Sigmoid colon (tissue), 7 donors: Measurements from ENCODE around the gene COL23A1. TPM values are rescaled to one million over a fixed set of nuclear protein-coding genes. Genes with fewer than 3 reads are reported as not detected.

Experiments
- DNase-seq: peaks from one replicate; pipeline ENCODE4 v3.0.0-alpha.2; 2019
- H3K27ac ChIP-seq, 4 donors: fragments of 200-600 bp; sonication (generic); one replicate each; pipeline ENCODE4 v1.5.1; 2016 to 2019; ENCODE audit warnings: mild to moderate bottlenecking in 1 of 4
- H3K27me3 ChIP-seq, 3 donors: fragments of 200-600 bp; sonication (generic); one replicate each; pipeline ENCODE4 v1.5.1; 2019; ENCODE audit warnings: mild to moderate bottlenecking in 1 of 3
- H3K36me3 ChIP-seq, 4 donors: fragments of 200-600 bp; sonication (generic); one replicate each; pipeline ENCODE4 v1.5.1; 2016 to 2019
- H3K4me1 ChIP-seq, 4 donors: fragments of 200-600 bp; sonication (generic); one replicate each; pipeline ENCODE4 v1.5.1; 2017 to 2019
- H3K4me3 ChIP-seq, 4 donors: fragments of 200-600 bp; sonication (generic); one replicate each; pipeline ENCODE4 v1.5.1; 2017 to 2019; ENCODE audit warnings: mild to moderate bottlenecking in 2 of 4, moderate library complexity in 1 of 4
- H3K9me3 ChIP-seq, 4 donors: fragments of 200-600 bp in 3 of 4; sonication (generic) in 3 of 4; one replicate each; pipeline versions ENCODE4 v1.5.1 to v1.6.1; 2013 to 2019
- CTCF ChIP-seq, 4 experiments: fragments of 450-650 bp in 3 of 4; fragments of 200-600 bp in 1 of 4; IDR thresholded peaks; one replicate each; pipeline ENCODE4 v1.5.1; 2016 to 2019; ENCODE audit warnings: antibody characterized with exemption in 4 of 4, mild to moderate bottlenecking in 3 of 4, moderate library complexity in 2 of 4
- EP300 ChIP-seq, 4 donors: sonication (generic); formaldehyde crosslinking; IDR thresholded peaks; one replicate each; pipeline ENCODE4 v1.6.1; 2017; ENCODE audit warnings: antibody characterized with exemption in 4 of 4
- POLR2A ChIP-seq, 2 donors: fragments of 450-650 bp; IDR thresholded peaks; one replicate each; pipeline ENCODE4 v1.6.1; 2016; ENCODE audit warnings: antibody characterized with exemption in 2 of 2, mild to moderate bottlenecking in 2 of 2, moderate library complexity in 2 of 2
- POLR2AphosphoS5 ChIP-seq, 4 donors: sonication (generic); formaldehyde crosslinking; IDR thresholded peaks; one replicate each; pipeline ENCODE4 v1.6.1; 2017; ENCODE audit warnings: antibody characterized with exemption in 4 of 4
- WGBS, 2 donors: extraction: QIAGEN DNeasy Blood & Tissue Kit; methylation state at CpG; one replicate each; pipeline ENCODE4 v1.1.7; 2013; 5-methylcytosine and 5-hydroxymethylcytosine counted together
- intact Hi-C: fragments of 100-400 bp; cut with DNase I; formaldehyde crosslinking; loops from one replicate; pipeline ENCODE4 v1.15.1; 2023
- polyA plus RNA-seq, 3 donors: library from polyadenylated mRNA; stranded (reverse); fragments of 200-250 nt; gene quantifications; one replicate each; pipeline ENCODE4 v1.2.3, GENCODE V29; 2013
- total RNA-seq, 4 donors: library from RNA; depleted of rRNA; stranded (reverse); fragments of >200 nt; gene quantifications; one replicate each; pipeline ENCODE4 v1.1.0, GENCODE V29; 2016
- donor health status: healthy with polysubstance abuse.
- donor health status: Bipolar disorder and iron deficiency.
- donor health status: healthy.

COL23A1 gene
- total and polyA plus RNA-seq, 7 donors = 0.28 to 1.2 (median 0.57) TPM; not detected in 1

GRCh38 chr5:178387061-178387855 lies 202.9 kb downstream of the COL23A1 start:
- DNase-seq = peak; percentile 42

GRCh38 chr5:178386336-178386931 lies 203.8 kb downstream of the COL23A1 start:
- peak; percentile 57 for DNase-seq
- TF ChIP-seq EP300 (IDR thresholded peaks at IDR 0.05) = no peak
- no peak for TF ChIP-seq POLR2AphosphoS5 (IDR thresholded peaks at IDR 0.05)
- TF ChIP-seq CTCF (IDR thresholded peaks at IDR 0.05) = no peak
- no peak for TF ChIP-seq POLR2A (IDR thresholded peaks at IDR 0.05)
- intact Hi-C loops = no loop called here

More at GRCh38 chr5:178387061-178387855, 202.9 kb downstream of the COL23A1 start:
- peaks cover 0 to 64% (median 9%) of the 10 kb centered on the region in 3 donors for H3K27me3 ChIP-seq
- intact Hi-C loops = no loop called here
- TF ChIP-seq CTCF (IDR thresholded peaks at IDR 0.05) (no peak), POLR2A (IDR thresholded peaks at IDR 0.05) (no peak), EP300 (IDR thresholded peaks at IDR 0.05) (no peak), POLR2AphosphoS5 (IDR thresholded peaks at IDR 0.05) (no peak)
- H3K4me1 ChIP-seq = peaks cover 0 to 8% (median 4%) of the 10 kb centered on the region in 4 donors
- H3K36me3 ChIP-seq = no peaks in the 10 kb centered on the region
- WGBS, 2 donors = 57 to 75% methylated on average over 20 of the region's 20 CpGs
- H3K27ac ChIP-seq = no peak overlapping the region
- no peaks in the 10 kb centered on the region for H3K9me3 ChIP-seq
- H3K4me3 ChIP-seq = no peak overlapping the region

GRCh38 chr5:178385496-178385890 lies 204.7 kb downstream of the COL23A1 start:
- TF ChIP-seq CTCF (IDR thresholded peaks at IDR 0.05) (no peak), POLR2A (IDR thresholded peaks at IDR 0.05) (no peak), EP300 (IDR thresholded peaks at IDR 0.05) (no peak), POLR2AphosphoS5 (IDR thresholded peaks at IDR 0.05) (no peak)
- peak; percentile 28 for DNase-seq
- WGBS, 2 donors = 57 to 66% methylated on average over 13 of the region's 13 CpGs

More at GRCh38 chr5:178386336-178386931, 203.8 kb downstream of the COL23A1 start:
- H3K9me3 ChIP-seq = no peaks in the 10 kb centered on the region
- 83 to 87% methylated on average over 20 of the region's 20 CpGs for WGBS, 2 donors
- peaks cover 0 to 64% (median 9%) of the 10 kb centered on the region in 3 donors for H3K27me3 ChIP-seq
- H3K36me3 ChIP-seq = no peaks in the 10 kb centered on the region
- no peak overlapping the region for H3K27ac ChIP-seq
- H3K4me1 ChIP-seq = peaks cover 0 to 8% (median 4%) of the 10 kb centered on the region in 4 donors
- no peak overlapping the region for H3K4me3 ChIP-seq

GRCh38 chr5:178384816-178385495 lies 205.2 kb downstream of the COL23A1 start:
- TF ChIP-seq EP300 (IDR thresholded peaks at IDR 0.05) (no peak), POLR2AphosphoS5 (IDR thresholded peaks at IDR 0.05) (no peak), POLR2A (IDR thresholded peaks at IDR 0.05) (no peak), CTCF (IDR thresholded peaks at IDR 0.05) (no peak)
- WGBS, 2 donors = 77 to 83% methylated on average over 15 of the region's 15 CpGs
- intact Hi-C loops = no loop called here
- Histone ChIP-seq H3K9me3 (no peaks in the 10 kb centered on the region), H3K36me3 (no peaks in the 10 kb centered on the region), H3K4me3 (no peak overlapping the region), H3K4me1 (peaks cover 0 to 8% (median 4%) of the 10 kb centered on the region in 4 donors), H3K27ac (no peak overlapping the region), H3K27me3 (peaks cover 0 to 60% (median 9%) of the 10 kb centered on the region in 3 donors)
- DNase-seq = no peak

More at GRCh38 chr5:178385496-178385890, 204.7 kb downstream of the COL23A1 start:
- H3K9me3 ChIP-seq = no peaks in the 10 kb centered on the region
- H3K4me3 ChIP-seq = no peak overlapping the region
- peaks cover 0 to 8% (median 4%) of the 10 kb centered on the region in 4 donors for H3K4me1 ChIP-seq
- intact Hi-C loops = no loop called here
- H3K27ac ChIP-seq = no peak overlapping the region
- H3K36me3 ChIP-seq = no peaks in the 10 kb centered on the region
- H3K27me3 ChIP-seq = peaks cover 0 to 64% (median 9%) of the 10 kb centered on the region in 3 donors
